Measurements from ENCODE around the gene IGFN1. TPM values are rescaled to one million over a fixed set of nuclear protein-coding genes. Genes with fewer than 3 reads are reported as not detected.

IGFN1 gene
- total and polyA plus RNA-seq, 9 of the 15 experiments (the other 6 are each of a cell fraction or from before 2014, with no cell fraction given) = 0.04 TPM; not detected in 8

- TF ChIP-seq E2F8 (IDR thresholded peaks at IDR 0.05; ENCODE audit: low read depth, partially characterized antibody) (peak; percentile 14), POLR2AphosphoS5 (IDR thresholded peaks at IDR 0.05; ENCODE audit: control insufficient read depth, insufficient read depth, low read depth, low read length) (no peak), FOSL1 (tag; conservative IDR thresholded peaks at IDR 0.05) (peak; percentile 38; the same call in 1 of the 2 replicates), ZNF830 (CRISPR knock-in tag; IDR thresholded peaks at IDR 0.05) (no peak), FOXJ3 (CRISPR knock-in tag; IDR thresholded peaks at IDR 0.05) (no peak), SRF (CRISPR knock-in tag; IDR thresholded peaks at IDR 0.05) (no peak), SMARCB1 (IDR thresholded peaks at IDR 0.05; ENCODE audit: insufficient read length, low read depth) (no peak), TAL1 (IDR thresholded peaks at IDR 0.05) (no peak), KDM4B (IDR thresholded peaks at IDR 0.05; ENCODE audit: borderline replicate concordance in 2 of 2, low read depth in 1 of 2) (no peak), SNAPC5 (CRISPR knock-in tag; IDR thresholded peaks at IDR 0.05) (no peak), ZNF174 (CRISPR knock-in tag; IDR thresholded peaks at IDR 0.05) (no peak), RHOXF2B (CRISPR knock-in tag; conservative IDR thresholded peaks at IDR 0.05) (no peak), XRCC3 (IDR thresholded peaks at IDR 0.05) (no peak), BRCA1 (IDR thresholded peaks at IDR 0.05) (no peak), BRCA1 (CRISPR knock-in tag; IDR thresholded peaks at IDR 0.05) (no peak), FOXA1 (IDR thresholded peaks at IDR 0.05; ENCODE audit: borderline replicate concordance) (no peak), CHD2 (IDR thresholded peaks at IDR 0.05; ENCODE audit: low read depth, low read length) (no peak), SETDB1 (IDR thresholded peaks at IDR 0.05; ENCODE audit: low read length) (no peak), RAD21 (CRISPR knock-in tag; conservative IDR thresholded peaks at IDR 0.05 in 1 of 2, IDR thresholded peaks at IDR 0.05 in 1 of 2) (0 out of 4 replicates have a peak, but pooled peaks of 1 of the 2 experiments have one; percentile 14), TARDBP (IDR thresholded peaks at IDR 0.05) (no peak; the same call in none of the 2 replicates), ATF7 (IDR thresholded peaks at IDR 0.05) (peak; percentile 99), MIER1 (IDR thresholded peaks at IDR 0.05; ENCODE audit: low read depth) (no peak; the same call in 1 of the 2 replicates), JUND (IDR thresholded peaks at IDR 0.05; ENCODE audit: borderline replicate concordance, low read depth, low read length) (peak; percentile 97), JUND (tag; IDR thresholded peaks at IDR 0.05; ENCODE audit: borderline replicate concordance, low read depth, low read length) (peak; percentile 99), ZBED1 (IDR thresholded peaks at IDR 0.05) (no peak), NCOA4 (IDR thresholded peaks at IDR 0.05; ENCODE audit: partially characterized antibody) (no peak), ZNF764 (CRISPR knock-in tag; IDR thresholded peaks at IDR 0.05; ENCODE audit: low read depth) (no peak)
- TF ChIP-seq, protein P1, sequence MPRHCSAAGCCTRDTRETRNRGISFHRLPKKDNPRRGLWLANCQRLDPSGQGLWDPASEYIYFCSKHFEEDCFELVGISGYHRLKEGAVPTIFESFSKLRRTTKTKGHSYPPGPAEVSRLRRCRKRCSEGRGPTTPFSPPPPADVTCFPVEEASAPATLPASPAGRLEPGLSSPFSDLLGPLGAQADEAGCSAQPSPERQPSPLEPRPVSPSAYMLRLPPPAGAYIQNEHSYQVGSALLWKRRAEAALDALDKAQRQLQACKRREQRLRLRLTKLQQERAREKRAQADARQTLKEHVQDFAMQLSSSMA (CRISPR knock-in tag; IDR thresholded peaks at IDR 0.05) = no peak
Measured at GRCh38 chr1:201171063-201172036, 19.3 kb upstream of the IGFN1 start (continued).

All from K562 (cell line).